ENCODE results near the gene PKNOX1. TPM values are rescaled to one million over a fixed set of nuclear protein-coding genes. Genes with fewer than 3 reads are reported as not detected.
"Not testable (repeated sequence)": the region's sequence is repeated elsewhere in the genome, so short reads cannot be mapped to it uniquely, and the experiment has no call there.

Gene PKNOX1
- polyA plus RNA-seq, 3 donors = 4.0 to 9.2 (median 7.6) TPM

DNA sequence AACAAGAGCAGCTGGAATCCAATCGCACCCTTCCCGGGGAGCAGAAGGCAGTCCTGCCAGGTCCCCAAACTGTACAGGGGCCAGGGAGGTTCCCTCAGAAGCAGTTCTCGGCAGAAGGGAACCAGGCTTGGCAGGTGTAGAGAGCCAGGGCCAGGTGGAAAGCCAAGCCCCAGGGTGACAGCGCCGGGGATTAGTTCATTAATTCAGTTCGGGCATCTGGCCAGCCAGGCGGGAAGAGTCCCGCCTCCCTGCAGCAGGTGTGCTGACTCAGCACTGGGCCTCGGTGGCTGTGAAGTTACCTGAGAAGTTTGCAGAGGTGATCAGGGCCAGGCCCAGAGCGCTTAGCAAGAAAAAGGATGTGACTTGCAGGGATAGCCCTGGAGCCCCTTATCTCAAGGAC is 95.3 kb downstream of the PKNOX1 start:
- WGBS, 3 donors = 100% methylated on average over 1 of the region's 10 CpGs; no CpG with 5 or more reads in 2 of the 3 donors
- not testable (repeated sequence) for H3K27ac ChIP-seq (ENCODE audit: low read depth, low read length)

- H3K27ac ChIP-seq (ENCODE audit: low read depth, low read length) = not testable (repeated sequence)
- WGBS, 3 donors = no CpG with 5 or more reads among the region's 11 CpGs
Observed at GRCh38 chr21:43072742-43073141, 98.4 kb downstream of the PKNOX1 start.

DNA sequence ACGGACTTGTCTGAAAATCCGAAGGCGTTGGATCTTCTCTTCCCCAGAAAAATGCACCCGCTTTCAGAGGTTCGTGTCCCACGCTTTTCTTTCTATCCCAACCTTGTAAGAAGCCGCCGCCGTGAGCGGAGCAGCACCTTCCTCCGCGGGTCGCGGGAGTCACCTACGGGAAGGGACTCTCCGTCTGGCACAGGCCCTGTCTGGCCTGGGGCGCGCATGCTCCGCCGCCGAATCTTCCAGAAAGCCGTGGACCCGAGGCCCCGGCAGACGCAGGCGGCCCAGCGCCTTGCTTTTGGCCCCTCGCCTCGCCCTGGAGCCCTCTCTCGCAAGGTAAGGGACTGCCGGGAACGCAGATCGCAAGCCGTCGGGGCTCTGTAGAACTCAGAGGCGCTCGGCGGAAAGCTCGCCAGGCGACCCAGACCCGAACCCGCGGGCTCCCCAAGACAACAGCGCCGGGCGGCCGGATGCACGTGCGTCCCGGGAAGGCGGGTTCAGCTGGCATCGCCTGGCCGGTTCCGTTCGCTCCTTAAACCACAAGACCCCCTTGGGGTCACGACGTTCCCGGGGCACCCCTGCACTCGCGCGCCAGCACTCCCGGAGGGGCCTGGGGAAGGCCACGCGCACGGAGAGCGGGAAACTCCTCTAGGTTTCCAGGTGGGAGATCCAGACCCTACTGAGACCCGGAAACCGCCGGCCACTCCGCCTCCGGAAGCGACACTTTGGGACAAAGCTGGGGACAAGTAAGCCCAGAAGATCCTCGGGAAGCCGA is 100.2 kb downstream of the PKNOX1 start:
- not testable (repeated sequence) for H3K27ac ChIP-seq (ENCODE audit: low read depth, low read length)
- WGBS, 3 donors = no CpG with 5 or more reads among the region's 74 CpGs

DNA sequence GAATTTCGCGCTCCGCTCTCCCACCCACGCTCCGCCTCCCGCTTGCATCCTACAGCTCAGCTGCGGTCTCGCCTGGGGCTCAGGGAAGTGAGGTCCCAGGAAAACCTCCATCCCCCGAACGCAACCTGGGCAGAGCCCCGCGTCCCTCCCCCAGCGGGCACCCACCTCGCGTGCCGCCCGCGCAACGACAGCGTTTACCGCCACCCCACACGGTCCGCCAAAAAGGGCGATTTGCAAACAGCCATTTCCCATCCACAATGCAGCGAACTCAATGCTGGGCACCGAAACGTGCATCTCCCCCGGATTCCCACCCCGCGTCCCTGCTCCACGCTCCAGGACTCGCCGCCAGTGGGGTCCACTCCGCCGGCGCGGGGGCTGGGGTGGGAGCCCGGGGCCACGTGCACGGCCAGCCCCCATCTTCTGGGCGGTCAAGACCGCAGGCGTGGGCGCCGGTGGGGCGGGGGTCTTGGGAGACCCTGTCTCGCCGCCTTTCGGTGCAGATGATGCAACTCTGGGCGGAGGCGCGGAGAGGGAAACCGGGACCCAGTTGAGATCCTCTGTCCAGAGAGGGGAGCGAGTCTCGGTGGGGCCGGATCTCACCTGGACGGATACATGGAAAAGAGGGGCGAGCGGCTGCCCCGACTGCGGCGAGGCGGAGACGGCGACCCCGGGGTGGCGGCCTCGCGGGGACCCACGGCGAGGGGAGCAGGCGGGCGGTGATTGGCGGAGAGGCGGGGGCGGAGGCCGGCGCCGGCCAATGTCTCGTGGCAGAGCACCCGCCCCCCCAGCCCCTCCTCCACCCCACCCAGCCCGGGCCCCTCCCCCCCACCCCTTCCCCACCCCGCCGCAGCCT is 101.0 kb downstream of the PKNOX1 start, which contains the start of gene CBS:
CBS (minus strand) TSS at position 666 of the 853 bp plus-strand sequence. CDS start 3,642 bp downstream, outside the sequence.
- not testable (repeated sequence) for H3K27ac ChIP-seq (ENCODE audit: low read depth, low read length)
- WGBS, 3 donors = no CpG with 5 or more reads among the region's 84 CpGs

GRCh38 chr21:43076023-43076637 is 101.8 kb downstream of the PKNOX1 start:
- H3K27ac ChIP-seq (ENCODE audit: low read depth, low read length) = not testable (repeated sequence)
- no CpG with 5 or more reads among the region's 77 CpGs for WGBS, 3 donors

DNA sequence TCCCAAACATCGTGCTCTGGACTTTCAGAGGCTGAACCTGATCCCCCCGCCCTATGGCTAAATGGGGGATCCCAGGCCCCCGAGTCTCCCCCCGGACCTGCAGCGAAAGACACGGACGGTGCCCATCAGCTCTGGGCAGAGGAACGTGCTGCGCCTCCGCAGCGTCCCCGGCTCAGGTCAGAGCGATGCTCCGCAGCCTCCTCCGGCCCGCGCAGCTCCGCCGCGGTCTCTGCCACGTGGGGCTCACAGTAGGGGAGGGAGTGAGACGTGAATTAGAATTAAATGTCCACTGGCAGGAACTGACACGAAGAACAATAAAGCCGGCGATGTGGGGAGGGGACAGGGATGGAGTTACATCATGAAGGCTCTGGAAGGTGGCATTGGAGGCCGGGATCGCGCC is 102.3 kb downstream of the PKNOX1 start:
- WGBS, 3 donors = 2 to 6% methylated on average over 13 to 14 of the region's 28 CpGs; no CpG with 5 or more reads in 1 of the 3 donors
- H3K27ac ChIP-seq (ENCODE audit: low read depth, low read length) = not testable (repeated sequence)

- no CpG with 5 or more reads among the region's 24 CpGs for WGBS, 3 donors
- H3K27ac ChIP-seq (ENCODE audit: low read depth, low read length) = not testable (repeated sequence)
Observed at GRCh38 chr21:43082587-43083300, 108.4 kb downstream of the PKNOX1 start.

Other genes starting within 250 kb of the PKNOX1 start
- gene WDR4, start 95.0 kb upstream of the PKNOX1 start, polyA plus RNA-seq = 10 to 100 TPM in 1 of 3 donors, 1 to 10 TPM in 2; 7.9 to 15.7 (median 9.1) TPM
- 10 to 100 TPM; 20.0 to 27.3 (median 24.0) TPM for gene NDUFV3, start 81.3 kb upstream of the PKNOX1 start, polyA plus RNA-seq
- under 1 TPM in 1 of 3 donors, not detected in 2; 0.06 TPM for gene ERVH48-1, start 48.9 kb upstream of the PKNOX1 start, polyA plus RNA-seq
- gene CBS, start 101.3 kb downstream of the PKNOX1 start, polyA plus RNA-seq = 10 to 100 TPM; 19.6 to 43.0 (median 25.7) TPM
- 10 to 100 TPM; 20.0 to 73.5 (median 32.0) TPM for gene U2AF1, start 133.0 kb downstream of the PKNOX1 start, polyA plus RNA-seq
- not detected for gene CRYAA, start 194.4 kb downstream of the PKNOX1 start, polyA plus RNA-seq

Data from adipose tissue (tissue), 3 donors.